GM19238 (cell line): ENCODE measurements around the gene LRRC7.
"Not testable (repeated sequence)": the region's sequence is repeated elsewhere in the genome, so short reads cannot be mapped to it uniquely, and the experiment has no call there.

Experiments
- DNase-seq: peaks from one replicate; pipeline ENCODE4 v3.0.0; 2011; ENCODE audit warnings: low spot score; ENCODE audit not compliant: insufficient read length

Gene LRRC7

GRCh38 chr1:69693921-69694675 lies 126.4 kb downstream of the LRRC7 start:
- no peak for DNase-seq

- DNase-seq = no peak
These were observed 129.6 kb downstream of the LRRC7 start for GRCh38 chr1:69697340-69697739.

GRCh38 chr1:69700770-69701169 lies 133.0 kb downstream of the LRRC7 start:
- no peak for DNase-seq

- no peak for DNase-seq
These were observed 134.4 kb downstream of the LRRC7 start for GRCh38 chr1:69702085-69702484.

GRCh38 chr1:69706473-69706872 lies 138.8 kb downstream of the LRRC7 start:
- no peak for DNase-seq

- no peak for DNase-seq
These were observed 139.4 kb downstream of the LRRC7 start for GRCh38 chr1:69707103-69707502.

GRCh38 chr1:69710484-69711189 lies 142.9 kb downstream of the LRRC7 start:
- DNase-seq = no peak

- no peak for DNase-seq
These were observed 143.6 kb downstream of the LRRC7 start for GRCh38 chr1:69711190-69711930.

- DNase-seq = not testable (repeated sequence)
These were observed 150.1 kb downstream of the LRRC7 start for GRCh38 chr1:69717834-69718233.

GRCh38 chr1:69728206-69728605 lies 160.5 kb downstream of the LRRC7 start:
- DNase-seq = no peak

GRCh38 chr1:69733061-69733460 lies 165.3 kb downstream of the LRRC7 start:
- no peak for DNase-seq

GRCh38 chr1:69737527-69738185 lies 169.9 kb downstream of the LRRC7 start:
- no peak for DNase-seq

GRCh38 chr1:69738458-69739250 lies 170.9 kb downstream of the LRRC7 start:
- DNase-seq = no peak

GRCh38 chr1:69739251-69739605 lies 171.5 kb downstream of the LRRC7 start:
- DNase-seq = no peak

GRCh38 chr1:69743146-69743545 lies 175.4 kb downstream of the LRRC7 start:
- no peak for DNase-seq

- no peak for DNase-seq
These were observed 176.7 kb downstream of the LRRC7 start for GRCh38 chr1:69744381-69744780.

- no peak for DNase-seq
These were observed 179.5 kb downstream of the LRRC7 start for GRCh38 chr1:69747207-69747606.

- DNase-seq = no peak
These were observed 182.9 kb downstream of the LRRC7 start for GRCh38 chr1:69750638-69751037.

GRCh38 chr1:69752831-69753230 lies 185.1 kb downstream of the LRRC7 start:
- DNase-seq = no peak

GRCh38 chr1:69754521-69754920 lies 186.8 kb downstream of the LRRC7 start:
- DNase-seq = no peak

- DNase-seq = no peak
These were observed 187.9 kb downstream of the LRRC7 start for GRCh38 chr1:69755647-69756046.
